Caco-2 (cell line): ENCODE results near the gene EPHB2. TPM values are rescaled to one million over a fixed set of nuclear protein-coding genes. Genes with fewer than 3 reads are reported as not detected.

Experiments
- BruUV-seq: library from RNA; stranded (reverse); fragments of 400-500 nt; replicated peaks from 2 replicates; lab custom pipeline; 2021; lab: Mats Ljungman, UMichigan
- CTCF ChIA-PET: fragments of 300-600 bp; sonication (Branson Sonifier 250); formaldehyde crosslinking; loops from one replicate; lab custom pipeline; 2022; ENCODE audit warnings: antibody characterized with exemption; lab: Charles Lee
- POLR2A ChIA-PET: fragments of 300-600 bp; sonication (Branson Sonifier 250); formaldehyde crosslinking; loops from one replicate; lab custom pipeline; 2022; ENCODE audit warnings: antibody characterized with exemption; lab: Charles Lee
- DNase-seq, 2 experiments: peaks; one replicate each; pipeline versions ENCODE4 v3.0.0 to v3.0.0-alpha.2; 2020 to 2022
- H3K27me3 ChIP-seq: replicated peaks from 2 replicates; pipeline ENCODE4 v1.6.0; 2011; ENCODE audit warnings: low read length; ENCODE audit not compliant: control insufficient read depth, insufficient read depth
- H3K36me3 ChIP-seq: 2 replicates; pipeline ENCODE4 v1.5.1; 2011; ENCODE audit warnings: low read length; ENCODE audit not compliant: control insufficient read depth, insufficient read depth
- H3K4me1 ChIP-seq: fragments of 250-450 bp; sonication (Bioruptor Pico); 2 replicates; pipeline ENCODE4 v1.5.1; 2020; ENCODE audit warnings: mild to moderate bottlenecking
- H3K4me3 ChIP-seq: 2 replicates; pipeline ENCODE4 v1.5.1; 2011; ENCODE audit warnings: low read depth, mild to moderate bottlenecking, control low read depth, low read length
- H3K9me3 ChIP-seq: fragments of 250-450 bp; sonication (Bioruptor Pico); 2 replicates; pipeline ENCODE4 v1.5.1; 2020; ENCODE audit warnings: mild to moderate bottlenecking, moderate library complexity
- H3K27ac Mint-ChIP-seq: one replicate; pipeline ENCODE4 v1.8.0; 2022; ENCODE audit warnings: mixed read lengths; ENCODE audit not compliant: unreplicated experiment
- H3K27me3 Mint-ChIP-seq: one replicate; pipeline ENCODE4 v1.8.0; 2022; ENCODE audit warnings: mixed read lengths; ENCODE audit not compliant: insufficient read depth, unreplicated experiment
- H3K36me3 Mint-ChIP-seq: one replicate; pipeline ENCODE4 v1.8.0; 2022; ENCODE audit warnings: mild to moderate bottlenecking, mixed read lengths; ENCODE audit not compliant: insufficient read depth, unreplicated experiment
- H3K4me1 Mint-ChIP-seq: one replicate; pipeline ENCODE4 v1.8.0; 2022; ENCODE audit warnings: low read depth, mixed read lengths; ENCODE audit not compliant: unreplicated experiment
- H3K4me3 Mint-ChIP-seq: one replicate; pipeline ENCODE4 v1.8.0; 2022; ENCODE audit warnings: mild to moderate bottlenecking, moderate library complexity, mixed read lengths; ENCODE audit not compliant: unreplicated experiment
- H3K9me3 Mint-ChIP-seq: one replicate; pipeline ENCODE4 v1.8.0; 2022; ENCODE audit warnings: mixed read lengths; ENCODE audit not compliant: unreplicated experiment
- intact Hi-C: fragments of 100-400 bp; cut with micrococcal nuclease; formaldehyde crosslinking; loops from one replicate; pipeline ENCODE4 v1.10.0; 2022; ENCODE audit not compliant: unreplicated experiment
- total RNA-seq: library from RNA; stranded (reverse); gene quantifications from 2 replicates; pipeline ENCODE4 v1.2.3, GENCODE V29; 2022
- TF ChIP-seq, protein P1 (sequence below), 2 experiments: fragments of 200-600 bp in 1 of 2; IDR thresholded peaks; 1 replicate in 1 of 2; 2 replicates in 1 of 2; pipeline versions ENCODE4 v1.5.1 to v1.8.0; 2011 to 2022; ENCODE audit warnings: antibody characterized with exemption in 1 of 2, control low read depth in 1 of 2, inconsistent platforms in 1 of 2, low read depth in 1 of 2, low read length in 1 of 2, mild to moderate bottlenecking in 1 of 2, moderate library complexity in 1 of 2; ENCODE audit not compliant: insufficient read depth in 1 of 2, severe bottlenecking in 1 of 2, unreplicated experiment in 1 of 2

EPHB2 gene
- total RNA-seq, 1 experiment from 2014 or later = 30.1 TPM

DNA sequence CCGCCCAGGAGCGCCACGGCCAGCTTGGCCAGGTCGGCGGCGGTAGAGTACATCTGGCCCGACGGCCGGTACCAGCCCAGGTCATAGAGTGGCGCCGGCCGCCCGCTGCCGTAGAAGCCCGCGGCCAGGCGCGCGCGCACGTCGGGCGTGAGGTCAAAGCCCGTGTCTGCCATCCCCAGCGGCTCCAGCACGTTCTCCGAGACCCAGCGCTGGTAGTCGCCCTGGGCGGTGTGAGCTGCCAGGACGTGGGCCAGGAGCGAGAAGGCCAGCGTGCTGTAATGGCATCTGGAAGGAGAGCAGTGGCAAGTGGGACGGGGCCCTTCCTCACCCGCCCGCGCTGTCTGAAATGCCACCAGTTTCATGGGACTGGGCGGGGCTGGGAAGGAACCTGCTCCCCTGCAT, 243.1 kb downstream of the EPHB2 start:
- H3K9me3 Mint-ChIP-seq = no peaks in the 10 kb centered on the region
- Histone ChIP-seq H3K27me3 (no peaks in the 10 kb centered on the region), H3K9me3 (no peaks in the 10 kb centered on the region), H3K4me3 (no peak overlapping the region), H3K36me3 (no peaks in the 10 kb centered on the region), H3K4me1 (no peaks in the 10 kb centered on the region)
- H3K4me1 Mint-ChIP-seq = no peaks in the 10 kb centered on the region
- DNase-seq = no peak
- POLR2A ChIA-PET = no interaction called here
- no peak overlapping the region for H3K27ac Mint-ChIP-seq
- CTCF ChIA-PET = no interaction called here
- TF ChIP-seq, protein P1, sequence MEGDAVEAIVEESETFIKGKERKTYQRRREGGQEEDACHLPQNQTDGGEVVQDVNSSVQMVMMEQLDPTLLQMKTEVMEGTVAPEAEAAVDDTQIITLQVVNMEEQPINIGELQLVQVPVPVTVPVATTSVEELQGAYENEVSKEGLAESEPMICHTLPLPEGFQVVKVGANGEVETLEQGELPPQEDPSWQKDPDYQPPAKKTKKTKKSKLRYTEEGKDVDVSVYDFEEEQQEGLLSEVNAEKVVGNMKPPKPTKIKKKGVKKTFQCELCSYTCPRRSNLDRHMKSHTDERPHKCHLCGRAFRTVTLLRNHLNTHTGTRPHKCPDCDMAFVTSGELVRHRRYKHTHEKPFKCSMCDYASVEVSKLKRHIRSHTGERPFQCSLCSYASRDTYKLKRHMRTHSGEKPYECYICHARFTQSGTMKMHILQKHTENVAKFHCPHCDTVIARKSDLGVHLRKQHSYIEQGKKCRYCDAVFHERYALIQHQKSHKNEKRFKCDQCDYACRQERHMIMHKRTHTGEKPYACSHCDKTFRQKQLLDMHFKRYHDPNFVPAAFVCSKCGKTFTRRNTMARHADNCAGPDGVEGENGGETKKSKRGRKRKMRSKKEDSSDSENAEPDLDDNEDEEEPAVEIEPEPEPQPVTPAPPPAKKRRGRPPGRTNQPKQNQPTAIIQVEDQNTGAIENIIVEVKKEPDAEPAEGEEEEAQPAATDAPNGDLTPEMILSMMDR (IDR thresholded peaks at IDR 0.05; ENCODE audit: insufficient read depth in 1 of 2, low read depth in 1 of 2, low read length in 1 of 2, severe bottlenecking in 1 of 2, unreplicated experiment in 1 of 2) = no peak
- H3K36me3 Mint-ChIP-seq = no peaks in the 10 kb centered on the region
- no TSS peak for BruUV-seq
- intact Hi-C loops = no loop called here
- H3K4me3 Mint-ChIP-seq = no peak overlapping the region
- H3K27me3 Mint-ChIP-seq = no peaks in the 10 kb centered on the region

DNA sequence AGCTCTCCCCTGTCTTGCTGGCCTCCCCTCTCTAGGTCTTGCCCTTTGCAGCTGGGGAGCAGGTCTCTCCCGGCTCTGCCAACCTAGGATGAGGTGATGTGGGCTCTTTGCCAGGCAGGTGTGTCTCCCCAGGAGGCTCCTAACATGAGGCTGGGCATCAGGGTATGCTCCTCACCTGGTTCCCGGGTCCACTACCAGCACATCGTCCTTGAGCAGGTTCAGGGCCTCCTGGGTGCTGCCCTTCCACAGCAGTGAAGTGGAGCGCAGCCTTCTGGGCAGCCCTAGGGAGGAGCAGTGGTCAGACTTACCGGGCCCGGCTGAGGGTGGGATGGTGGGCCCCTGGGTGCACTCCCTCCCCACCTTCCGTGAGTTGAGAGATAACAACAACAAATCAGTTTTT, 244.5 kb downstream of the EPHB2 start:
- H3K9me3 ChIP-seq = no peaks in the 10 kb centered on the region
- no peak overlapping the region for H3K4me3 ChIP-seq
- H3K36me3 ChIP-seq = no peaks in the 10 kb centered on the region
- no peaks in the 10 kb centered on the region for H3K27me3 ChIP-seq
- TF ChIP-seq, protein P1 (IDR thresholded peaks at IDR 0.05; ENCODE audit: insufficient read depth in 1 of 2, low read depth in 1 of 2, low read length in 1 of 2, severe bottlenecking in 1 of 2, unreplicated experiment in 1 of 2) = no peak
- Mint-ChIP-seq H3K36me3 (no peaks in the 10 kb centered on the region), H3K4me3 (no peak overlapping the region), H3K4me1 (no peaks in the 10 kb centered on the region), H3K27me3 (no peaks in the 10 kb centered on the region), H3K9me3 (no peaks in the 10 kb centered on the region), H3K27ac (no peak overlapping the region)
- DNase-seq = no peak
- CTCF ChIA-PET = no interaction called here
- no TSS peak for BruUV-seq
- POLR2A ChIA-PET = no interaction called here
- no peaks in the 10 kb centered on the region for H3K4me1 ChIP-seq
- intact Hi-C loops = no loop called here

DNA sequence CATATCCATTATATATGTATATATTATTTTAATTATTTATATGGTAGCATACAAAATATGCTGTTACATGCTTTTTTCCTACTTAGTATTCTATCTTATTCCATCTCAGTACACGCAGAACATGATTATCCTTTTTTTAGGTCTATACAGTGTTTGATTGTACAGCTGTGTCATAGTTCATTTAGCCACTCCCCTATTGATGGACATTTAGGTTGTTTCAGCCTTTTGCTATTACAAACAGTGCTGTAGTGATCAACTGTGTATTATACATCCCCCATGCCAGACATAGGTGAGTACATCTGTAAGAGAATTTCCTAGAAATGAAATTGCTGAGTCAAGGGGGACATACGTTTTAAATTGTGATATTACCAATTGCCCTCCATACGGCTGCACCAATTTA, 246.4 kb downstream of the EPHB2 start:
- BruUV-seq = no TSS peak
- CTCF ChIA-PET = interaction anchor here (0.5 kb wide), 1 partner anchor 11 kb away, joined by 7 read pairs; no protein-coding TSS in a partner anchor
- no peak for DNase-seq

More for the DNA sequence above, 246.4 kb downstream of the EPHB2 start:
- no peaks in the 10 kb centered on the region for H3K36me3 Mint-ChIP-seq
- H3K27me3 Mint-ChIP-seq = no peaks in the 10 kb centered on the region
- no peak overlapping the region for H3K4me3 Mint-ChIP-seq
- TF ChIP-seq, protein P1 (IDR thresholded peaks at IDR 0.05; ENCODE audit: insufficient read depth in 1 of 2, low read depth in 1 of 2, low read length in 1 of 2, severe bottlenecking in 1 of 2, unreplicated experiment in 1 of 2) = no peak
- H3K4me1 Mint-ChIP-seq = no peaks in the 10 kb centered on the region
- POLR2A ChIA-PET = no interaction called here
- intact Hi-C loops = no loop called here
- H3K27ac Mint-ChIP-seq = no peak overlapping the region
- no peaks in the 10 kb centered on the region for H3K9me3 ChIP-seq
- no peaks in the 10 kb centered on the region for H3K4me1 ChIP-seq
- no peaks in the 10 kb centered on the region for H3K36me3 ChIP-seq
- H3K4me3 ChIP-seq = no peak overlapping the region
- H3K27me3 ChIP-seq = no peaks in the 10 kb centered on the region
- no peaks in the 10 kb centered on the region for H3K9me3 Mint-ChIP-seq
